ENCODE results near the gene PARM1. TPM values are rescaled to one million over a fixed set of nuclear protein-coding genes. Genes with fewer than 3 reads are reported as not detected.

Gene PARM1
- total and polyA plus RNA-seq, 2 experiments from 2014 or later, result 4.9 to 10.4 TPM

- no peaks in the 10 kb centered on the region; the same call in 1 of the 2 replicates for H4K20me1 ChIP-seq (replicated peaks; ENCODE audit: insufficient read depth)
- H3K27ac Mint-ChIP-seq, result no peak overlapping the region
- no peak overlapping the region for H3K27ac ChIP-seq (ENCODE audit: low read depth)
- H3K9me2 ChIP-seq (ENCODE audit: insufficient read depth), result peaks cover 13% of the 10 kb centered on the region; the same call in 1 of the 2 replicates
- no peak for ATAC-seq
- no peaks in the 10 kb centered on the region for H3K36me3 ChIP-seq (ENCODE audit: insufficient read depth)
- H3F3A ChIP-seq (replicated peaks; ENCODE audit: low read depth), result peaks cover 12% of the 10 kb centered on the region
- H3K27me3 ChIP-seq (ENCODE audit: insufficient read depth), result peaks cover 22% of the 10 kb centered on the region
- no peak overlapping the region for H3K4me3 ChIP-seq
- H3K36me3 Mint-ChIP-seq (ENCODE audit: low read depth), result 0 out of 3 replicates have a peak, but pooled peaks cover 4% of the 10 kb centered on the region
- H3K4me1 ChIP-seq (ENCODE audit: insufficient read depth), result peaks cover 56% of the 10 kb centered on the region
- TF ChIP-seq ETS1 (IDR thresholded peaks at IDR 0.05) (no peak), NANOG (IDR thresholded peaks at IDR 0.05; ENCODE audit: borderline replicate concordance) (no peak), JUNB (IDR thresholded peaks at IDR 0.05; ENCODE audit: unreplicated experiment) (no peak), REST (IDR thresholded peaks at IDR 0.05; ENCODE audit: unreplicated experiment) (no peak), ZNF114 (CRISPR knock-in tag; IDR thresholded peaks at IDR 0.05) (no peak), CTCF (conservative IDR thresholded peaks at IDR 0.05; ENCODE audit: low read depth in 2 of 2) (no peak), STAT1 (IDR thresholded peaks at IDR 0.05; ENCODE audit: unreplicated experiment) (no peak), ZNF462 (CRISPR knock-in tag; IDR thresholded peaks at IDR 0.05) (no peak), CREB1 (CRISPR knock-in tag; IDR thresholded peaks at IDR 0.05; ENCODE audit: low read depth) (no peak), ZNF331 (CRISPR knock-in tag; IDR thresholded peaks at IDR 0.05; ENCODE audit: low read depth) (no peak), EZH2phosphoT487 (IDR thresholded peaks at IDR 0.05; ENCODE audit: unreplicated experiment) (no peak), EZH2 (IDR thresholded peaks at IDR 0.05; ENCODE audit: low read depth, unreplicated experiment) (no peak), POLR2AphosphoS5 (IDR thresholded peaks at IDR 0.05; ENCODE audit: low read depth) (no peak)
- H3K9me3 Mint-ChIP-seq, result no peaks in the 10 kb centered on the region
- 0 out of 2 replicates have a peak overlapping the region, but pooled peaks have one; percentile 44 for H2AFZ ChIP-seq
- H3K27me3 Mint-ChIP-seq (ENCODE audit: insufficient read depth, low read depth, poor library complexity), result peaks cover 24% of the 10 kb centered on the region
- peaks cover 44% of the 10 kb centered on the region for H3K4me1 Mint-ChIP-seq
- H3K79me2 ChIP-seq (replicated peaks; ENCODE audit: insufficient read depth), result no peaks in the 10 kb centered on the region
- H3K4me3 Mint-ChIP-seq, result no peak overlapping the region
- DNase-seq (ENCODE audit: low spot score), result no peak
- H3K4me2 ChIP-seq, result peak overlapping the region; percentile 44; the same call in 1 of the 2 replicates
Observed at GRCh38 chr4:74930162-74930561, 2.8 kb upstream of the PARM1 start.
